ENCODE results near the gene HIF3A. TPM values are rescaled to one million over a fixed set of nuclear protein-coding genes. Genes with fewer than 3 reads are reported as not detected.
A peak's percentile ranks its signal among the peaks of the same experiment; 100 is the strongest.

Gene HIF3A
- total and polyA plus RNA-seq, 9 of the 15 experiments (the other 6 are each of a cell fraction or from before 2014, with no cell fraction given), result 0.29 TPM; not detected in 8

DNA sequence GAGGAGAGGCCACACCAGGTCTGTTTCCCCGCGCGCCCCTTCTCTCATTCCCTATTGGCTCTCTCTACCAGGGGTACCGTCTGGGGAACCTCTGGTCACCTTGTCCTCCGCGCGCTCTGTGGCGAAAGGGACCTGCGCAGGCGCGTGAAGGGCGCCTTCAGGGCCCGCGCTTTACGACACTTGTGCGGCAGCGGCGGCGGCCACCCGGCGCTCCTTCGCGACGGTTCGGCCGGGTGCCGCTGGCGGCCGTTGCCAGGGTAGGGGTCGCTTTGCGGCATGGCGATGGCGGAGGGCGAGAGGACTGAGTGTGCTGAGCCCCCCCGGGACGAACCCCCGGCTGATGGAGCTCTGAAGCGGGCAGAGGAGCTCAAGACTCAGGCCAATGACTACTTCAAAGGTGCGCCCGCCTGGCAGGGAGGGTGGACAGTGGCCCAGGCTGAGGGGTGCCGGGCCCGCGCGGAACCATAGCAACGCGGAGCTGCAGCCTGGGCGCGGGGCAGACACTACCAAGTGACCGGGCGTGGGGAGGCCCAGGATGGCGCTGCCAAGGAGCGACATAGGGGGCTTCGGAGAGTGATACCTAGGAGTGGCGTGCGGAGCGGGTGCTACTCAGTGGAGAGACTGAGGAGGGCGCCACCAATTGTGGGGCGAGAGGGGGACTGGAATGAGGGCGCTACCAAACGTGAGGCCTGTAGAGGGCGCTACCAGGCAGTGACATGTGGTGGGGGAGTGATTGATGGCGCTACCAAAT lies 50.2 kb downstream of the HIF3A start, which contains the start of gene PPP5C (continued):
- TF ChIP-seq TRIM24 (IDR thresholded peaks at IDR 0.05) (0 out of 4 replicates have a peak, but pooled peaks of 1 of the 2 experiments have one; percentile 11), SP1 (CRISPR knock-in tag; IDR thresholded peaks at IDR 0.05) (peak; percentile 76), HCFC1 (IDR thresholded peaks at IDR 0.05; ENCODE audit: low read depth, low read length) (peak; percentile 48), NBN (IDR thresholded peaks at IDR 0.05; ENCODE audit: low read depth) (peak; percentile 87), KDM5B (IDR thresholded peaks at IDR 0.05; ENCODE audit: insufficient replicate concordance, low read depth, low read length) (peak; percentile 83), ZNF764 (CRISPR knock-in tag; IDR thresholded peaks at IDR 0.05; ENCODE audit: low read depth) (0 out of 2 replicates have a peak, but pooled peaks have one; percentile 1), RB1 (IDR thresholded peaks at IDR 0.05; ENCODE audit: low read depth) (peak; percentile 66), SAFB (IDR thresholded peaks at IDR 0.05; ENCODE audit: borderline replicate concordance, low read depth, low read length) (no peak), FOXJ2 (tag; IDR thresholded peaks at IDR 0.05) (no peak), SIN3B (IDR thresholded peaks at IDR 0.05; ENCODE audit: low read depth) (peak; percentile 63), ZFP1 (CRISPR knock-in tag; IDR thresholded peaks at IDR 0.05) (no peak), GATA2 (CRISPR knock-in tag; IDR thresholded peaks at IDR 0.05) (no peak), ZNF589 (CRISPR knock-in tag; IDR thresholded peaks at IDR 0.05; ENCODE audit: low read depth) (no peak; the same call in 1 of the 2 replicates), ZNF354B (CRISPR knock-in tag; IDR thresholded peaks at IDR 0.05) (no peak), EP400 (IDR thresholded peaks at IDR 0.05) (peak; percentile 84), SRSF7 (optimal IDR thresholded peaks at IDR 0.05; ENCODE audit: low read depth, low read length) (no peak), RFX1 (IDR thresholded peaks at IDR 0.05) (peak; percentile 92), NCOR1 (IDR thresholded peaks at IDR 0.05) (no peak; the same call in 1 of the 2 replicates), DPF2 (IDR thresholded peaks at IDR 0.05) (peak; percentile 66; the same call in 1 of the 2 replicates), KHSRP (IDR thresholded peaks at IDR 0.05) (no peak), MCM2 (IDR thresholded peaks at IDR 0.05; ENCODE audit: low read depth) (no peak), FOXK2 (conservative IDR thresholded peaks at IDR 0.05 in 1 of 2, IDR thresholded peaks at IDR 0.05 in 1 of 2; ENCODE audit: low read depth in 2 of 2) (peak in 1 of 2 experiments; percentile 72; a peak in 1 of 4 replicates), POU5F1 (IDR thresholded peaks at IDR 0.05; ENCODE audit: borderline replicate concordance, low read depth, low read length, partially characterized antibody) (no peak), ZNF644 (tag; IDR thresholded peaks at IDR 0.05; ENCODE audit: low read depth) (no peak), TAF1 (IDR thresholded peaks at IDR 0.05; ENCODE audit: control insufficient read depth, extremely low read depth, insufficient read depth, low read length, severe bottlenecking) (peak; percentile 93), YY1 (IDR thresholded peaks at IDR 0.05; ENCODE audit: borderline replicate concordance in 1 of 3, control insufficient read depth in 1 of 3, extremely low read depth in 1 of 3, insufficient read depth in 3 of 3, insufficient read length in 1 of 3, insufficient replicate concordance in 2 of 3, low read depth in 1 of 3, low read length in 2 of 3) (peak; percentile 59 to 90 (median 84)), YBX1 (IDR thresholded peaks at IDR 0.05) (no peak)
- TF ChIP-seq, protein P1, sequence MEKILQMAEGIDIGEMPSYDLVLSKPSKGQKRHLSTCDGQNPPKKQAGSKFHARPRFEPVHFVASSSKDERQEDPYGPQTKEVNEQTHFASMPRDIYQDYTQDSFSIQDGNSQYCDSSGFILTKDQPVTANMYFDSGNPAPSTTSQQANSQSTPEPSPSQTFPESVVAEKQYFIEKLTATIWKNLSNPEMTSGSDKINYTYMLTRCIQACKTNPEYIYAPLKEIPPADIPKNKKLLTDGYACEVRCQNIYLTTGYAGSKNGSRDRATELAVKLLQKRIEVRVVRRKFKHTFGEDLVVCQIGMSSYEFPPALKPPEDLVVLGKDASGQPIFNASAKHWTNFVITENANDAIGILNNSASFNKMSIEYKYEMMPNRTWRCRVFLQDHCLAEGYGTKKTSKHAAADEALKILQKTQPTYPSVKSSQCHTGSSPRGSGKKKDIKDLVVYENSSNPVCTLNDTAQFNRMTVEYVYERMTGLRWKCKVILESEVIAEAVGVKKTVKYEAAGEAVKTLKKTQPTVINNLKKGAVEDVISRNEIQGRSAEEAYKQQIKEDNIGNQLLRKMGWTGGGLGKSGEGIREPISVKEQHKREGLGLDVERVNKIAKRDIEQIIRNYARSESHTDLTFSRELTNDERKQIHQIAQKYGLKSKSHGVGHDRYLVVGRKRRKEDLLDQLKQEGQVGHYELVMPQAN (IDR thresholded peaks at IDR 0.05; ENCODE audit: borderline replicate concordance), result no peak; the same call in 1 of the 2 replicates
